Pulmonary artery endothelial cell (primary cell): ENCODE measurements around the gene CMYA5. TPM values are rescaled to one million over a fixed set of nuclear protein-coding genes. Genes with fewer than 3 reads are reported as not detected.

Experiments
- DNase-seq: peaks from one replicate; pipeline ENCODE4 v3.0.0-alpha.2; 2011; ENCODE audit warnings: low read depth, low spot score
- total RNA-seq: library from RNA; depleted of rRNA; stranded (reverse); fragments of >200 nt; gene quantifications from 2 replicates; pipeline ENCODE4 v1.2.3, GENCODE V29; 2014

CMYA5 gene
- total RNA-seq, 1 donor from 2014 or later = under 0.01 TPM

DNA sequence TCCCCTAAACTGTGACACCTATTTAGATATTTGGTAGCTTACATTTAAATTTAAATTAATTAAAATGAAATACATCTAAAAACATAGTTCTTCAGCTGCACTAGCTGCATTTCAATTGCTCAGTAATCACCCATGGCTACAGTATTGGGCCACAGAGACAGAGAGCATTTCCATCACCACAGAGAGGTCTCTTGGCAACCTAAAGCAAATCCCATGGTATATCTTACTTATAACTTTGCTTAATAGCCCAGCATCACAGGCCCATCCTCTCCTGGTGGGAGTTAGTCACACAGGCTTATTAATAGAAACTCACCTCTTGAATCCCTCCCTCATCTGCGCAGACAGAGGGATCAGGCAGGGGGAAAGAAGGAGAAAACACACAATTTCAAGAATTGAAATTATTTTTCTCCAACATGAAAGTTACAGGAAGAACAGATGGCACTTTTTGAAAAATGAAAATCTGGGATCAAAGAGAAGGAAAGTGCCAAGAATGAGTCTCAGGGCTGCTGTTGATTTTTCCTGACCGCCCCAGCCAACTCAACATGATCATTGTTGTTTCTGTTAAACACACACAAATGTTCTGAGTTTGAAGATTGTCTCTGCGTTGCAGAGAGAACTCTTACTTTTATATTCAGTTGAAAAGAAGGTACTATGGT is 144.6 kb downstream of the CMYA5 start:
- DNase-seq = no peak

DNA sequence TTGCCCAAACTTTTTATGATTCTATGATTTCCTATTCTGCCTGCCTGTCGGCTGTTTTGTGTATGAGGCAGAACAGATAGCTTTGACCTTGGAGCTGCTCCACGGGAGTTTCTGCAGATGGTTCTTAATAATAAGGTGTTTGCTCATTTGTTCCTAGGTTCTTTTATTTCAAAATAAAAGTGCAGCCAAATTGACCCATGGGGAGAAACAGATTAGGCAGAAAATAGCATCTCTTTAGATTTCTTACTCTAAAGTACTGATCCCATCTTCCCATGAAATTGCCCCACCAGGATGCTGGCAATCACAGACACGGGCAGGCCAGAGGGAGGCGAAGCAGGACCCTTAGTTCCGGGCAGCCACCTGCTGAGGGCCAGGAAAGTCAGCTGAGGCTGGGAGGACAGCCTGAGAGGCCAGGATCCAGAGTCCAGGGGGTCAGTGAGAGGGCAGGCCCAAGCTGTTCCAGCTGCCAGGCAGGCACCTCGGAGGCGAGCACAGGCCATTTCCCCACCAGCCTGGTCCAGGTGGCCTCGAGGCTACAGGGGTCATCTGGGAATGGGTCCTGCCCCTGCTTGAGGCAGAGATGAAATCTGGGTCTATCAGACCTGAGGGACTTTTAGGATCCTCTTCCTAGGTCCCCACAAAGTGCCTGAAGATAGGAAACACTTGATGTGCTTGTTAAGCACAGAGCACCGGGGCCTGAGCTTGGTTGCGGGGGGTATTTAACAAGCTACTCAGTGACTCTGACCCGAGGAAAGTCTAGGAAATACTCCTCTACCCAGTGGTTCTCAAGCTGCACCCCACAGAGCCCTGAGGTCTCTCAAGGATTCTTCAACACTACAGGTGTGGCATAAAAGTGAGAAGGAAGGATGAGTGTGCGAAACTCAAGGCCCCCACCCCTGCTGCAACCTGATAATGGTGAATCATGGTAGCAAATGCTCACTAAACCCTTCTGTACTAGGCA is 145.4 kb downstream of the CMYA5 start:
- no peak for DNase-seq

DNA sequence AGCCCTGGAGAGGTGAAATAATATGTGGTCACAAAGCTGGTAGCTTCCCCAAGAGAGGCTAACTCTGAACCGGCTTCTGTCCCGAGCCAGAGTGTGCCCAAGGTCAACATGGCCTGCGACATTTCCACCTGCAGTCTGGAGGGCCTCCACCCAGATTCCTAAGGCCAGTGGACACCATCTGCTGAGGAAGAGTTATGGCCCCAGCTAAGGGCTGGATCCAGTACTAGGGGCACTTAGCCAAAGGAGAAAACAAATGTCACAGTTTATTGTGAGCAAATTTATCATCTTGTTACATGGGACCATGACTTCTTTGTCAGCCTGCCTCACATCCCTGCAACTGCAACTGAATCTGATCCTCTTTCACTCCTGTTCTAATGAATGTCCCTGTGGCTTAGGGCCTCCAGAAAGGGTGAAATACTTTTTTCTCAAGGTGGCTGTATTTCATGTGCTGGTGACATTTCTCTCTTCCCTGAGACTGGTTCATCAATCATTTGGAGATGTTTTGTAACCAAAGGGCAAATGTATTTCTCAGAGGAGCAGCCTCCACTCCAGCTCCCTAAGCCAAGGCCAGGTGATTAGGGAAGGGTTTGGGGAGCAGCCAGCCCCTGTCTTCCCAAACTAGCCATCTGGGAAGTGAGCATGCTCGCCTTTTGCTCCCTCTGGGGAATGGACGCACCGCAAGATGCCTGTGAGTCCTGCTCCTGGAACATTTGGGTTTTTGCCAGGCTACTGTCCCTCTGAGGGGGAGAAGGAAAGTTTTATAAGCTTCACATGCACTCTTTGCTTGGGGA is 148.3 kb downstream of the CMYA5 start:
- DNase-seq = no peak

DNA sequence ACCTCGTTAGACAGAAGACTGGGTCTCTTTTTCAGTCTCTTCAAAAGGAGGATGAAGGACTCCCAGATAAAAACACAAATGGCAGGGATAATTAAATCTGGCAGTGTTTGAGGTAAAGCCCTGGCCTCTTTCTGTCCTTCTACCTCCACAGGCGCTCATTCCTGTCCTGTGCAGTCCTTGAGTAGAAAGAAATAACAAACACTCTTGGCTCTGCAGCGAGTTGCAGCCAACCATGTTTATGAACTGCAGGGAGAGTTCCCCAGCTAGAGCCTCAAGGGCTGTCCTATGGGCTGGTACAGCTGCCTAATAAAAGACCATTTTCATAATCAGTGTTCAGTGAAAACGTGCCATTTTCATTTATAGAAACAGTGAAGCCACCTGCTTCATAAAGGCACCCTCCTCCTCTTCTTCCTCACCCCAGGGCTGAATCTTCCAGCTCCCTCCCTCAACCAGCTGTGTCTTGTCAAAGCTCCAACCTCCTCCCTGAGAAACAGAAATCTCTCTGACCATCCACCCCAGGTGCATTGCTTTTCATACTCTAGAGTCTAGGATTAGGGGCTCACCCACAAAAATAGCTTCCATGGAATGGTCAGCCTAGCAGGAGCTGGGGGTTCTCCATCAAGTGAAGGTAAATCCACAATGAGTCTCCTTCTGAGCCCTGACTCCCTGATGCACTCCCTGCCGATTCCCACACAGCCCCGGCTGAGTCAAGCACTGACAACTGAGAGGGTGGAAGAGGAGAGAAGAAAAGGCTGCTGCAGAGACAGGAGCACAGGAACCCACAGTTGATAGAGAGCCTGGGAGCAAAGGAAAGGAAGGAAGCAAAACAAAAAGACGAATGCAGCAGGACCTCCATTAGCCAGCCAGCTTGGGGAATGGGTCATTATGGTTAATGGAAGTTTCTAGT is 150.7 kb downstream of the CMYA5 start:
- DNase-seq = no peak

DNA sequence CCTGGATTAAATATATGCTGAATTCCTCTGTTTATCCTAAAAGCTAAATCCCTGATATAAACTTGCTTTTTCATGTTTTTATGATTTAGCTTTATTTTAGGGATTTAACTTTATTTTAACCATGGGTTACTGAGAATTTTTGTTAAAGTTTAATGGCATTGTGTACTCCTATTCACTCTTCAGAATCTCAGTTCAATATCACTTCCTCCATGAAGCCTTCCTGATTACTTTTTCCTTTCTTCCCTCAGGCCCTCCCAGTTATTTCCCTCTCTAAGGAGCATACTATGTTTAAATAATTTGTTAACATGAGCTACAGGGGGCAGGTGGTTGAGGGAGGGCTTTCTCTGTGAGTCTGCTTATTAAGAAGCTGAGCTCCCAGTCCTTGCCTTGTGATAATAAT is 151.5 kb downstream of the CMYA5 start:
- DNase-seq = no peak

DNA sequence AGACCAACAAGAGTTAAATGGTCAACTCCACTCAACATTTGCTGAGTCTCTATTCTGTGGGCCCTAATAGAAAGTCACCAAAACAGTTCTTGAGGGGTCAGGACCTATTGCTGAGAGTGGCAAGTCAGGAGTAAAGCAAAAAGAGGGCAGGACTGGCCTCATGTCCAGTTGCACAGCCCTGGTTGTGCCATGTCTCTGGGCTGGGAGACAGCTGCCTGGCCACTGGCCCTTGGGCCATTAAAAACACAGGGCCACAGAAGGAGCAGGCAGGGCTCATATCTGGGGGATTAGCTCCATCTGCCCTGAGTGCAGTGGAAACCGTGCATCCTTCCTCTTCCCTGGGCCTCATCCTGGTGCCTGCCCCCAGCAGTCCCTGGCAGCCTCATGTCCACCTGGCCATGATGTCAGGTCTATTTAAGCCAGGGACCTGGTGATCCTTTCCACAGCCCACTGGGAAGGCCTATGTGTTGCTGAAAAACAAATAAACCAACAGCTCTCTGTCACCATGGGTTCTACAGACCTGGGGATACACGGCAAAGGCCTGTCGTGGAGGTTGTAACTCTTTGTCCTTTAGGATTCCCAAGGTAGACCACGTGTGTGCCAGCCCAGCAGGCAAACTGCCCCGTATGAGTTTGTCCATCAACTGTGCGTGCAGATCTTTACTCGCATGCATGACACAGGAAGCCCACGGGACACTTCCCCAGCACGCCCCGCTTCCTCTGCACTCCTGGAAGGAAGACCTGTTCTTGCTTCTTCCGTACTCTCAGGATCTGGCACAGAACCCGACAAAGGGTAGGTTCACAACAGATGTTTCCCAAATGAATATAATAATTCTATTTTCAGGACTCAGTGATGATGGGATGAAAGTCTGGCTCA is 152.6 kb downstream of the CMYA5 start:
- no peak for DNase-seq

DNA sequence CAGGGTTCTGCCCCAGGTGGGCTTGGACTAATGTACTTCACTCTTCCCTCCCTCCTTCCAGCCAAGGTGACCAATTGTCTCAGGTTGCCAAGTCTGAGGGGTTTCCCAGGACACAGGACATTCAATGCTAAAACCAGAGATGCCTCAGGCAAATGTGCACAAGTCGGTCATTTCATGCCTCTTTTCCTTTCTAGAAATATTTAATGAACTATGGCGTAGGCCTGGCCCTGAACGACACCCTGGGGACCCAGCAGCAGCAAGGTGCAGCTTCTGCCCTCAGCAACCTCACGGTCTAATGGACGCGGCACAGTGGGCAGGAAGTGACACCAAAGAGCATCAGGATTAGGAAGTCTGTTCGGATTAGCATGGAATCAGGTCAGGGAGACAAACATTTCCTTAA is 153.4 kb downstream of the CMYA5 start:
- no peak for DNase-seq

DNA sequence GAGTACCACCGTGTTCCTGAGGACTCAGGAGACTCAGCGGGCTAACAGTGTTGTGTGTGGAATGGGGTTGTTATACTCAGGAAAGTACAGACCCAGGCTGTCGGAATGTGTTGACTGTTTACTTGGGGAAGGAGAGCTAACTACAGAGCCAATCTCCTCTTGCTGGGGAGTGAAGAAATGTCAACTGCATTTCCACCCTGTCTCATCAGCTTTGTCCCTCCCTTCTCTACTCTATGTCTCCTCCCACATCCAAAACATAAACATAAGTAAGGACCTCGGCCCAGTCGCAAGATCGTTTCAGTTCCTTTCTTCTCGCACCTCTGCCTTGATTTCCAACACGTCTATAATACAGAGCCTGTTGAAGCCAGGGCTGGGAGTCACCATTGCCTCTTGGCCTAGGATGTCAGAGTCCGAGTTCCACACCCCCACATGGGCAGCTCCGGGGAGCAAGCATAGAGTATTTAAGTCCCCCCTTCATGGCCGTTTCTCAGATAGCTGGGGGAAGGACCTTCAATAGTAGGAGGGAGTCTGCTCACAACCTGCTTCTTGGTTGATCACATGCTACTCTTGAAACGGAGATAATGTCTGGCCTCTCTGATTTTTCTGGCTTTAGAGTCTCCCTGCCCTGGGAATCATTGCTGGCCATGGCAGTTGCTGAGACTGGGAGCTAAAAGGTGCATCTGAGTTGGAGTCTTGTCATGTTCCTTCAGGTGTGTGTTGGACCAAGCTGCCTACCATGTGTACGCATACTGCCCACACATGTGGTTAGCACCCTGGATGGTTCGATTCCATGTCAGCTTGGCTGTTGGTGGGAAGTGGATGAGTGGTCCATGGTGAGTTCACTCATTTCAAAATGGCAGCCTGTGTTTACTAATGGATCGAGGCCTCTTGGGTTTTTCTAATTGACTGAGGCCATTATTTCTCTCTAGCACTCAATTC is 154.1 kb downstream of the CMYA5 start:
- no peak for DNase-seq

DNA sequence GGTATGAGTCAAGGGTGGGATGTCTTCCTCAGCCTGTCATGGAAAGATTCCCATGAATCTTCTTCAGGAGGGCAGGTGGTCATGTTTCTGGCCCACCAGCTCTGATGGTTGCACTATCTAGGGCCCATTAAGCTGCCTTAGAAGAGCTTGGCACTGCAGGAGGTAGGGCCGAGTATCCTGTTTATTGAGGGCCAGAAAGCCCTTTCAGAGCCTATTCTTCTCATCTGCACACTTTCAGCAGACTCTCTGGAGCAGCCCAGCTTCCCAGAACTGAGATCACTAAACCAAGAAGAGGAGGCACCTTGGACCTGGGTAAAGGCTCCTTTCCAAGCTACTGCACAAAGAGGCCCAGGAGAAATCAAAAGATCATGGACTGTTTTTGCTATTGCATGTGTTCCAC is 154.9 kb downstream of the CMYA5 start:
- no peak for DNase-seq

DNA sequence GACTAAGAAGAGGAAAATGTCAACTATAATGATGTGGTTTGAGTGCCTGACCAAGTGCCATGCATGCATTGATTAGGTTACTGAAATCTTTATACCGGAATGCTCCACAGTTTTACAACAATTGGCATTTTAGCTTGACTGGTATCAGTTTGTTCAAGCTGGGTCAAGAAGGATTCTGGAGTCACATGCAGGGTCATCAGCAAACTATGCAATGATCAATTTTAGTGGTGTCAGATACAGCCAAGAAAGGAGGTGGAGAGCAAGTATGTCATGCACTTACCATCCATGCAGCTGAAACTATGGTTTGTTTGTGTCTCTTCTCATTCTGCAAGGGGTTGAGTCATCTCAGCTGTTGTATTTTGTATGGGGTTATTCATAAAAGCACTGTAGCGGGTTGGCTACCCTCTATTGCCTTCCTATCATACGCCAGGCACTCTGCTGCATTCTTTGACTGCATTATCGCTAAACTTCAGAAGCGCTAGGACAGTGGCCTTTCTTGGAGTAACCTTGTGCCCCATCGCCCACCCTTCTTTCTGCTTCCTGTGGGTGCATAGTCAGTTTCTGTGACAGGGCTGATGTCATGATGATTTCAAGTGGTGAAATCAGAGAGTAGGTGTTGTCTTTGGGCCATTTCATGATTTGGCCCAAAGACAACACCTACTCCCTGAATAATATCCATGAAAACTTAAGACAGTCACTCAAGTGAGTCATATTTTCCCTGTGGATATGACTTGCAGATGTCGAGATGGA is 156.0 kb downstream of the CMYA5 start:
- DNase-seq = no peak

DNA sequence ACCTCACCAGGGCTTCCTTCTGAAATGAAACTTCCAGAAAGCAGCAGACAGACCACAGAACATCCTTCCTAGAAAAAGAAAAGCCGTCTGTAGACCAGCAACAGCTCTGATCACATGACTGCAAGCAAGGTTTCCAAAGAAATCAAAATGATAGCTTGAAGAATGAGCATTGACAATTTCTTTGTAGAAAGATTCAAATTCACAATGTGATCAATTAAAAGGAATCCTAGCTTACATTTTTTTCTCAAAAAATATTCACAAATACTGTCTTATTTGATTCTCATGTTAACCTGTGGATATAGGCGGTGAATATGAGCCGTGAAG is 156.5 kb downstream of the CMYA5 start:
- no peak for DNase-seq

DNA sequence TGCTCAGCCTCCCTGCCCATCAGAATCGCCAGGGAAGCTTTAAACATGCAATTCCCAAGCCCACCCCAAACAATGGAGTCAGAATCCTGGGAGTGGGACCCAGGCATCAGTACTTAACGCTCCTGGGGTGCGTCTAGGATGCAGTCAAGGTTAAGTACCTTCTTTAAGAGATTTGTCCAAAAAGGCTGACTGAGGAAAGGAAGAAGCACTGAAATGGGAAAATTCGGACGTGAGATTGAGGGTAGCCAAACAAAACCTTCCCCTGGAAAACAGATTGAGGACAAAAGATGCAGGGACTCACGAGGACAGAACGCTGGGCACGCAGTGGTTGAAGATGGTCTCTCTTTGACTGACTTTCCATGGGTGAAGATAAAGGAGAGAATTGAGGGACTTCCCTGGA is 157.9 kb downstream of the CMYA5 start:
- no peak for DNase-seq

DNA sequence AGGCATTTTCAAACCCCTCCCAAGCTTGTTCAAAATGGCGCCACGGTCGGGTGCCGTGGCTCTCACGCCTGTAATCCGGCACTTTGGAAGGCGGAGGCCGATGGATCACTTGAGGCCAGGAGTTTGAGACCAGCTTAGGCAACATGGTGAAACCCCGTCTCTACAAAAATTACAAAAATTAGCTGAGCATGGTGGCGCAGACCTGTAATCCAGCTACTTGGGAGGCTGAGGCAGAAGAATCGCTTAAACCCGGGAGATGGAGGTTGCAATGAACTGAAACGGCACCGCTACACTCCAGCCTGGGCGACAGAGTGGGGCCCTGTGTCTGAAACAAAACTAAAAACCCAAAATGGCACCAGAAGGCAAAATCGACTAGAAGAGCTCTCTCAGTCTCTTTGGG is 159.4 kb downstream of the CMYA5 start:
- no peak for DNase-seq

Other genes starting within 250 kb of the CMYA5 start
- gene HOMER1, start 175.7 kb upstream of the CMYA5 start, total RNA-seq = 0.81 and 1.7 TPM in 2 replicates
- gene TENT2, start 77.4 kb upstream of the CMYA5 start, total RNA-seq = 22.1 and 27.6 TPM in 2 replicates